ENCODE results near the gene DNAH2.

DNA sequence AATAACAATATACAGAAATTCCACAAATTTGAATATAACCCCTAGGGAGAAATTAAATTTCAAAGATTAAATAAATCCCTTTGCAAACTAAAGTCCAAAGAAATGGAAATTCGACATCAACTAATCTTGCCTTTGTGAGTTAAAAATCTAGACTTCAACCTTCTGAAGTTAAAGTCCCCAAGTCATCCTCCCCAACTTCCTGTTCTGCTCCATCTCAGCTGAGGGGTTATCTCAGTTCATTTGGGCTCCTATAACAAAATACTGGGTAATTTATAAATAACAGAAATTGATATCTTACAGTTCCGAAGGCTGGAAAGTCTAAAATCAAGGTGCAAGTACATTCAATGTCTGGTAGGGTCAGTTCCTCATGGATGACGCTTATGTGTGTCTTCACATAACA lies 93.7 kb downstream of the DNAH2 start:
- TF ChIP-seq, protein P1, sequence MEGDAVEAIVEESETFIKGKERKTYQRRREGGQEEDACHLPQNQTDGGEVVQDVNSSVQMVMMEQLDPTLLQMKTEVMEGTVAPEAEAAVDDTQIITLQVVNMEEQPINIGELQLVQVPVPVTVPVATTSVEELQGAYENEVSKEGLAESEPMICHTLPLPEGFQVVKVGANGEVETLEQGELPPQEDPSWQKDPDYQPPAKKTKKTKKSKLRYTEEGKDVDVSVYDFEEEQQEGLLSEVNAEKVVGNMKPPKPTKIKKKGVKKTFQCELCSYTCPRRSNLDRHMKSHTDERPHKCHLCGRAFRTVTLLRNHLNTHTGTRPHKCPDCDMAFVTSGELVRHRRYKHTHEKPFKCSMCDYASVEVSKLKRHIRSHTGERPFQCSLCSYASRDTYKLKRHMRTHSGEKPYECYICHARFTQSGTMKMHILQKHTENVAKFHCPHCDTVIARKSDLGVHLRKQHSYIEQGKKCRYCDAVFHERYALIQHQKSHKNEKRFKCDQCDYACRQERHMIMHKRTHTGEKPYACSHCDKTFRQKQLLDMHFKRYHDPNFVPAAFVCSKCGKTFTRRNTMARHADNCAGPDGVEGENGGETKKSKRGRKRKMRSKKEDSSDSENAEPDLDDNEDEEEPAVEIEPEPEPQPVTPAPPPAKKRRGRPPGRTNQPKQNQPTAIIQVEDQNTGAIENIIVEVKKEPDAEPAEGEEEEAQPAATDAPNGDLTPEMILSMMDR (IDR thresholded peaks at IDR 0.05), result no peak
- TF ChIP-seq POLR2A (IDR thresholded peaks at IDR 0.05), result no peak
